OCI-LY3 (cell line): Measurements from ENCODE around the gene DSTN.

Source experiments
- EZH2phosphoT487 ChIP-seq: fragments of 200-600 bp; shearing (Covaris generic); IDR thresholded peaks from 2 replicates; pipeline ENCODE4 v1.6.1; 2018; ENCODE audit warnings: antibody characterized with exemption, mixed run types, low read depth
- TF ChIP-seq, protein P1 (sequence below): fragments of 200-600, 300-600 bp; sonication (generic); IDR thresholded peaks from 2 replicates; pipeline ENCODE4 v1.5.1; 2014; ENCODE audit warnings: antibody characterized with exemption, low read length, low read depth

DNA sequence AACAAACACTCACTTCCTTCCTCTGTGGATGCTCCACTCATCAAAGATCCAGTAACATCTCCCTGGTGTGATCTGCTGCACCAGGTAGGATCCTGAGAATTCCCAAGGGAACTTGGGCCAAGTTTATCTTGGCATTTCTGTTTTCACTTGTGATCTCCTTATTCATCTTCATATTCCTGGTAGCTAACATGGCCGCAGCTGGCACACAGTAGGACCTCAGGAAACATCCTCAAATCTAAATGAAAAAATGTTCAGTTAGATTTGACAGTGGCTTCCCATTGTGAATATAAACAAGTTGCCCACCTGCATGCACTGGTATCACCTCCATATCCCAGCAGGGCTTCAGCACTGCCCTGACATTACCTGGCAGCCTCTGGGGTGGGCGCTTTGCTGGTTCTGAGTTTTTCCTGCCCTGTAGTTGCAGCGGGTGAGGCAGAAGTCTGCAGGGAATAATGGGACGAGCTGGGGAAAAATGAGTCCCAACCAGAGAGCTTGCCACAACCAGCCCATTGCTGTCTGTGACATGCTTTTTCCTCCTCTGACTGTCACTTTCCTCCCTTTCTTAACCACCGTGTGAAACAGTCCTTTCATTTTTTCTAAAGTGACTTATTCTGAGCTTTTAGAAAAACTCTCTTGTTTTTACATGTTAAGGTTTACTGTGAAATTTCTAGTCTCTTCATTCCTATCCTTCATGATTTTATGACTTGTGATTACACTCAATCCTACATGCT lies 9.4 kb upstream of the DSTN start:
- TF ChIP-seq, protein P1, sequence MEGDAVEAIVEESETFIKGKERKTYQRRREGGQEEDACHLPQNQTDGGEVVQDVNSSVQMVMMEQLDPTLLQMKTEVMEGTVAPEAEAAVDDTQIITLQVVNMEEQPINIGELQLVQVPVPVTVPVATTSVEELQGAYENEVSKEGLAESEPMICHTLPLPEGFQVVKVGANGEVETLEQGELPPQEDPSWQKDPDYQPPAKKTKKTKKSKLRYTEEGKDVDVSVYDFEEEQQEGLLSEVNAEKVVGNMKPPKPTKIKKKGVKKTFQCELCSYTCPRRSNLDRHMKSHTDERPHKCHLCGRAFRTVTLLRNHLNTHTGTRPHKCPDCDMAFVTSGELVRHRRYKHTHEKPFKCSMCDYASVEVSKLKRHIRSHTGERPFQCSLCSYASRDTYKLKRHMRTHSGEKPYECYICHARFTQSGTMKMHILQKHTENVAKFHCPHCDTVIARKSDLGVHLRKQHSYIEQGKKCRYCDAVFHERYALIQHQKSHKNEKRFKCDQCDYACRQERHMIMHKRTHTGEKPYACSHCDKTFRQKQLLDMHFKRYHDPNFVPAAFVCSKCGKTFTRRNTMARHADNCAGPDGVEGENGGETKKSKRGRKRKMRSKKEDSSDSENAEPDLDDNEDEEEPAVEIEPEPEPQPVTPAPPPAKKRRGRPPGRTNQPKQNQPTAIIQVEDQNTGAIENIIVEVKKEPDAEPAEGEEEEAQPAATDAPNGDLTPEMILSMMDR, result no peak
- TF ChIP-seq EZH2phosphoT487, result no peak
